GM12873 (cell line): Measurements from ENCODE around the gene PMP22.

Experiments used
- CTCF ChIP-seq: IDR thresholded peaks from 2 replicates; pipeline ENCODE4 v1.5.1; 2012; ENCODE audit warnings: low read depth, mild to moderate bottlenecking, moderate library complexity, low read length, control low read depth; ENCODE audit not compliant: insufficient read depth; ENCODE audit errors: missing control alignments

PMP22 gene

DNA sequence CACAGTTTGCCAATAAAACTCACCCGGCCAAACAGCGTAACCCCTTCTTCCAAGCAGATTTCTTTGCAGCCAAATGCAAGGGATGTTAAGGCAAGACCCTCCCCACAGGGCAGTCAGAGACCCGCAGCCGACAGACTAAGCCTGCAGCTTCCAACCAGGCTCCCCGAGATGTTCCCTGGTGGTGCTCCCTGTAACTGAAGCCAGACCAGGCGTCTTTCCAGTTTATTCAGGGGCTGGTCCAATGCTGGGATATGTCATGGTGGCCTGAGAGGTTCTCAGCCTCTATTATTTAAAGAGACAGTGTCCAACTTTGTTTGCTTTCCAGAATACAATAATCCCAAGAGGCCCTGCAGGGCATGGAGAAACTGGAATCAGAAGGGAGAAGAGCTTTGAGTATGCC lies at the start of gene PMP22:
Gene PMP22 (minus strand): TSS at position 196 of the 400 bp plus-strand sequence. CDS start 4,599 bp downstream, outside the sequence.
- no peak for TF ChIP-seq CTCF

- no peak for TF ChIP-seq CTCF
Observed at GRCh38 chr17:15311996-15312395, 46.9 kb upstream of the PMP22 start.

- no peak for TF ChIP-seq CTCF
Observed at GRCh38 chr17:15309793-15310192, 44.7 kb upstream of the PMP22 start.

GRCh38 chr17:15309236-15309635 lies 44.1 kb upstream of the PMP22 start:
- no peak for TF ChIP-seq CTCF

DNA sequence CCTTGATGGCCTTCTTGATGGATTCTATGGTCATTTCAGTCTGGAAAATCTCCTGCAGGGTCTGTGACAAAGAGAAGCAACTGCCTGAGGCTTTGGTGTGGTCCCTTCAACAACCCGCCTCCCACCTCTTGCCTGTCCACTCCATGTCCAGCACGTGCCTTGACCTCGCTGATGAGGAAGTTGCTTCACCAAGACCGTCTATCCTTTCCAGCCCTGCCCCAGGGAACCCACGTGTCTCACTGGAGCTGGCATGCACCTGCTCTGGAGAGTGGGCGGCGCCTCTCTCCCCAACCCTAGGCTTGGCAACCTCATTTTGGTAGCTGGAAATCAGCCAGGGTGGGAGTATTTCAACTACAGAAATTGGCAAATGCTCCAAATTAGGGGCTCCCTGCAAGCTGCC lies 43.6 kb upstream of the PMP22 start:
- TF ChIP-seq CTCF, result no peak

- no peak for TF ChIP-seq CTCF
Observed at GRCh38 chr17:15307710-15308111, 42.6 kb upstream of the PMP22 start.

DNA sequence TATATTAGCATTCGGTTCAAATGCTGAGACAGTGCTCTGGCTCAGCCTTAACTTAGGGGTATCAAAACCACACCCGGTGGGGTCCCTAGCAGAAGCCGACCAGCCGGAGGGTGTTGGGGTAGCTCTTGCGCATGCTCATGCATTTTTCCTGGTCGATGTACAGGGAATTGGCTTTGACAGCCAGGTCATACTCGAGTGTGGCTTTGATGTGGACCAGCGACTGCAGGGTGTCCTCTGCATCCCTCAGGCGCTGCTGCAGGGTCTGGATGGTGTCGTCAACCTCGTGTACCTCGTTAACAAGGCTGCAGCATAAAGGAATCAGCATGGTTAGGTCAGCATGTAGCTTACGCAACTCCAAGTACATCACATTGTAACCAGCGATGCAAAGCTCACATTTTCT lies 38.7 kb upstream of the PMP22 start:
- no peak for TF ChIP-seq CTCF
